Measurements from ENCODE around the gene RGS17. TPM values are rescaled to one million over a fixed set of nuclear protein-coding genes. Genes with fewer than 3 reads are reported as not detected.

RGS17 gene
- total and polyA plus RNA-seq, 2 of the 13 experiments (the other 11 are each of a cell fraction or from before 2014, with no cell fraction given), result 0.04 TPM; not detected in 1

GRCh38 chr6:153058291-153058690 lies 72.8 kb downstream of the RGS17 start:
- no peak for ATAC-seq
- Histone ChIP-seq H2AFZ (ENCODE audit: low read length) (no peak overlapping the region), H3K27me3 (ENCODE audit: control insufficient read depth in 1 of 2, insufficient read depth in 2 of 2, low read length in 2 of 2) (no peaks in the 10 kb centered on the region), H3K27ac (ENCODE audit: extremely low read length, insufficient read depth, low read length) (no peak overlapping the region), H3K4me1 (ENCODE audit: insufficient read depth, low read length) (no peaks in the 10 kb centered on the region), H3K9me3 (ENCODE audit: low read length) (no peaks in the 10 kb centered on the region), H4K20me1 (ENCODE audit: insufficient read depth, low read length) (no peaks in the 10 kb centered on the region), H3K9ac (ENCODE audit: insufficient read depth, low read depth, low read length) (no peak overlapping the region), H3K36me3 (replicated peaks in 1 of 2; ENCODE audit: control insufficient read depth in 1 of 2, insufficient read depth in 2 of 2, low read length in 2 of 2) (no peaks in the 10 kb centered on the region), H3K4me2 (ENCODE audit: low read depth, low read length) (no peak overlapping the region), H3K79me2 (ENCODE audit: insufficient read depth, low read length) (no peaks in the 10 kb centered on the region), H3K4me3 (replicated peaks in 1 of 3; ENCODE audit: insufficient read depth in 1 of 3, low read depth in 2 of 3, low read length in 3 of 3) (no peak overlapping the region)
- no peak for FAIRE-seq
- in situ Hi-C loops (cut with HindIII; ENCODE audit: extremely low pct_ligation_motif_present, low pct_unique_long_range_greater_than_20kb) (no loop called here), intact Hi-C loops (cut with micrococcal nuclease; ENCODE audit: unreplicated experiment) (no loop called here)
- 37% methylated on average over 4 of the region's 4 CpGs for WGBS (ENCODE audit: low lambda C conversion rate)
- CTCF ChIA-PET (ENCODE audit: low intra/inter-chr PET ratio, low total read pairs), result no interaction called here
- no peak for DNase-seq (ENCODE audit: low spot score)
- BruUV-seq (replicated peaks), result no TSS peak
- POLR2A ChIA-PET, result no interaction called here
- TF ChIP-seq ZNF292 (CRISPR knock-in tag; IDR thresholded peaks at IDR 0.05; ENCODE audit: borderline replicate concordance, low read depth), result no peak
- no peak for TF ChIP-seq ZNF75D (CRISPR knock-in tag; IDR thresholded peaks at IDR 0.05; ENCODE audit: borderline replicate concordance)
- TF ChIP-seq NCOA1 (CRISPR knock-in tag; IDR thresholded peaks at IDR 0.05), result no peak

- H3K9ac ChIP-seq (ENCODE audit: insufficient read depth, low read depth, low read length), result no peak overlapping the region
- H3K36me3 ChIP-seq (replicated peaks in 1 of 2; ENCODE audit: control insufficient read depth in 1 of 2, insufficient read depth in 2 of 2, low read length in 2 of 2), result no peaks in the 10 kb centered on the region
- no TSS peak for BruUV-seq (replicated peaks)
- H3K4me2 ChIP-seq (ENCODE audit: low read depth, low read length), result no peak overlapping the region
- no peaks in the 10 kb centered on the region for H4K20me1 ChIP-seq (ENCODE audit: insufficient read depth, low read length)
- H3K4me3 ChIP-seq (replicated peaks in 1 of 3; ENCODE audit: insufficient read depth in 1 of 3, low read depth in 2 of 3, low read length in 3 of 3), result no peak overlapping the region
- TF ChIP-seq ZNF660 (CRISPR knock-in tag; IDR thresholded peaks at IDR 0.05; ENCODE audit: borderline replicate concordance, low read depth) (no peak), ZNF816 (CRISPR knock-in tag; IDR thresholded peaks at IDR 0.05; ENCODE audit: borderline replicate concordance) (no peak), ZNF574 (CRISPR knock-in tag; IDR thresholded peaks at IDR 0.05) (no peak), GPBP1L1 (CRISPR knock-in tag; IDR thresholded peaks at IDR 0.05) (no peak), SNAPC2 (CRISPR knock-in tag; IDR thresholded peaks at IDR 0.05) (no peak), ZNF691 (CRISPR knock-in tag; IDR thresholded peaks at IDR 0.05; ENCODE audit: borderline replicate concordance, low read depth) (no peak), ZNF558 (CRISPR knock-in tag; IDR thresholded peaks at IDR 0.05; ENCODE audit: borderline replicate concordance) (no peak), ZNF362 (CRISPR knock-in tag; IDR thresholded peaks at IDR 0.05; ENCODE audit: borderline replicate concordance) (no peak), SRSF4 (IDR thresholded peaks at IDR 0.05; ENCODE audit: low read depth, low read length, poor library complexity, severe bottlenecking) (no peak)
- ChIA-PET CTCF (ENCODE audit: low intra/inter-chr PET ratio, low total read pairs) (no interaction called here), POLR2A (no interaction called here)
- FAIRE-seq (no peak), ATAC-seq (no peak), DNase-seq (ENCODE audit: low spot score) (no peak)
- intact Hi-C loops (cut with micrococcal nuclease; ENCODE audit: unreplicated experiment) (no loop called here), in situ Hi-C loops (cut with HindIII; ENCODE audit: extremely low pct_ligation_motif_present, low pct_unique_long_range_greater_than_20kb) (no loop called here)
- no peaks in the 10 kb centered on the region for H3K4me1 ChIP-seq (ENCODE audit: insufficient read depth, low read length)
- H2AFZ ChIP-seq (ENCODE audit: low read length), result no peak overlapping the region
- no peak overlapping the region for H3K27ac ChIP-seq (ENCODE audit: extremely low read length, insufficient read depth, low read length)
- no peaks in the 10 kb centered on the region for H3K27me3 ChIP-seq (ENCODE audit: control insufficient read depth in 1 of 2, insufficient read depth in 2 of 2, low read length in 2 of 2)
- no peaks in the 10 kb centered on the region for H3K9me3 ChIP-seq (ENCODE audit: low read length)
- H3K79me2 ChIP-seq (ENCODE audit: insufficient read depth, low read length), result no peaks in the 10 kb centered on the region
- whole genome bisulfite sequencing (ENCODE audit: low lambda C conversion rate), result 0% methylated on average over 2 of the region's 2 CpGs
These were observed 74.8 kb downstream of the RGS17 start for GRCh38 chr6:153056308-153056707.
